Measurements from ENCODE around the gene DOHH.

Gene DOHH

GRCh38 chr19:3500429-3501101 is at the start of gene DOHH:
TSS of gene DOHH (minus strand) at chr19:3500674. CDS start at chr19:3496814, 3,860 bp downstream.
- H3K27ac ChIP-seq, result peak within 1 kb of the TSS; percentile 92
- no peak for TF ChIP-seq CTCF (conservative IDR thresholded peaks at IDR 0.05)

- no peak overlapping the region for H3K27ac ChIP-seq
These were observed 49.3 kb upstream of the DOHH start for GRCh38 chr19:3549816-3550215.

GRCh38 chr19:3548606-3549005 is 48.1 kb upstream of the DOHH start:
- H3K27ac ChIP-seq, result no peak overlapping the region

More at GRCh38 chr19:3549816-3550215, 49.3 kb upstream of the DOHH start:
- TF ChIP-seq CTCF (conservative IDR thresholded peaks at IDR 0.05), result no peak

GRCh38 chr19:3547767-3548282 is 47.4 kb upstream of the DOHH start:
- TF ChIP-seq CTCF (conservative IDR thresholded peaks at IDR 0.05), result no peak
- H3K27ac ChIP-seq, result no peak overlapping the region

More at GRCh38 chr19:3548606-3549005, 48.1 kb upstream of the DOHH start:
- no peak for TF ChIP-seq CTCF (conservative IDR thresholded peaks at IDR 0.05)

GRCh38 chr19:3547301-3547731 is 46.8 kb upstream of the DOHH start:
- H3K27ac ChIP-seq, result no peak overlapping the region
- TF ChIP-seq CTCF (conservative IDR thresholded peaks at IDR 0.05), result 0 out of 2 replicates have a peak, but pooled peaks have one; percentile 33

- no peak for TF ChIP-seq CTCF (conservative IDR thresholded peaks at IDR 0.05)
- no peak overlapping the region for H3K27ac ChIP-seq
These were observed 45.6 kb upstream of the DOHH start for GRCh38 chr19:3546119-3546518.

GRCh38 chr19:3545669-3546034 is 45.2 kb upstream of the DOHH start:
- TF ChIP-seq CTCF (conservative IDR thresholded peaks at IDR 0.05), result no peak
- no peak overlapping the region for H3K27ac ChIP-seq
